HepG2 (cell line): ENCODE measurements around the gene RMRP. TPM values are rescaled to one million over a fixed set of nuclear protein-coding genes. Genes with fewer than 3 reads are reported as not detected.

Experiments used
- ATAD3A ChIP-seq: sonication (generic); formaldehyde crosslinking; IDR thresholded peaks from 2 replicates; pipeline ENCODE4 v1.4.0; 2020; ENCODE audit warnings: missing genetic modification reagents
- CBX2 ChIP-seq, 2 experiments: fragments of 200-600 bp in 1 of 2; sonication (generic); formaldehyde crosslinking in 1 of 2; IDR thresholded peaks; 2 replicates each; pipeline versions ENCODE4 v1.7.0 to v1.8.1; 2018 to 2022; ENCODE audit warnings: low read depth in 2 of 2, low read length in 1 of 2, mild to moderate bottlenecking in 1 of 2, missing genetic modification reagents in 1 of 2
- CC2D1A ChIP-seq: sonication (generic); formaldehyde crosslinking; IDR thresholded peaks from 2 replicates; pipeline ENCODE4 v1.8.1; 2023; ENCODE audit warnings: mild to moderate bottlenecking, missing genetic modification reagents
- CCDC6 ChIP-seq: sonication (generic); formaldehyde crosslinking; IDR thresholded peaks from 2 replicates; pipeline ENCODE4 v1.8.1; 2022; ENCODE audit warnings: mild to moderate bottlenecking, missing genetic modification reagents, moderate library complexity
- CREB3 ChIP-seq: sonication (generic); formaldehyde crosslinking; IDR thresholded peaks from 2 replicates; pipeline ENCODE4 v1.5.0; 2020; ENCODE audit warnings: missing genetic modification reagents
- HNRNPLL ChIP-seq: fragments of 200-400 bp; formaldehyde crosslinking; IDR thresholded peaks from 2 replicates; pipeline ENCODE4 v1.6.1; 2017; ENCODE audit warnings: mild to moderate bottlenecking, low read depth, low read length; ENCODE audit not compliant: poor library complexity, severe bottlenecking
- MTF1 ChIP-seq: sonication (generic); formaldehyde crosslinking; IDR thresholded peaks from 2 replicates; pipeline ENCODE4 v1.5.0; 2020; ENCODE audit warnings: missing genetic modification reagents
- NFAT5 ChIP-seq: sonication (generic); formaldehyde crosslinking; IDR thresholded peaks from 2 replicates; pipeline ENCODE4 v1.4.0; 2020; ENCODE audit warnings: missing genetic modification reagents
- RCOR2 ChIP-seq: IDR thresholded peaks from 2 replicates; pipeline ENCODE4 v1.6.1; 2016; ENCODE audit warnings: missing biosample characterization, missing genetic modification reagents
- REXO4 ChIP-seq: sonication (generic); formaldehyde crosslinking; IDR thresholded peaks from 2 replicates; pipeline ENCODE4 v1.8.0; 2022; ENCODE audit warnings: missing genetic modification reagents, mild to moderate bottlenecking, borderline replicate concordance
- RNF2 ChIP-seq: fragments of 450-650 bp; conservative IDR thresholded peaks from 2 replicates; pipeline ENCODE4 v1.6.1; 2016; ENCODE audit warnings: low read depth
- RXRB ChIP-seq: IDR thresholded peaks from 2 replicates; pipeline ENCODE4 v1.6.1; 2016; ENCODE audit warnings: borderline replicate concordance, missing genetic modification reagents, missing compliant biosample characterization
- SATB2 ChIP-seq: sonication (generic); formaldehyde crosslinking; IDR thresholded peaks from 2 replicates; pipeline ENCODE4 v1.5.0; 2020; ENCODE audit warnings: missing genetic modification reagents
- SMC3 ChIP-seq: IDR thresholded peaks from 2 replicates; pipeline ENCODE4 v1.6.1; 2011; ENCODE audit warnings: low read length, improper control_type of control experiment
- THAP11 ChIP-seq: IDR thresholded peaks from 2 replicates; pipeline ENCODE4 v1.6.1; 2016; ENCODE audit warnings: missing biosample characterization, missing genetic modification reagents
- ZBTB33 ChIP-seq: sonication (generic); formaldehyde crosslinking; IDR thresholded peaks from 2 replicates; pipeline ENCODE4 v1.4.0; 2020; ENCODE audit warnings: missing genetic modification reagents
- ZFP36L2 ChIP-seq: sonication (generic); formaldehyde crosslinking; IDR thresholded peaks from 2 replicates; pipeline ENCODE4 v1.4.0; 2020; ENCODE audit warnings: missing genetic modification reagents
- ZNF24 ChIP-seq: fragments of 450-650 bp; IDR thresholded peaks from 2 replicates; pipeline ENCODE4 v1.6.1; 2017; ENCODE audit warnings: antibody characterized with exemption, mild to moderate bottlenecking
- ZNF264 ChIP-seq: sonication (generic); formaldehyde crosslinking; IDR thresholded peaks from 2 replicates; pipeline ENCODE4 v1.4.0; 2020; ENCODE audit warnings: missing genetic modification reagents
- ZNF615 ChIP-seq: sonication (generic); formaldehyde crosslinking; IDR thresholded peaks from 2 replicates; pipeline ENCODE4 v1.5.0; 2020; ENCODE audit warnings: mild to moderate bottlenecking, missing genetic modification reagents, borderline replicate concordance
- ZNF772 ChIP-seq: sonication (generic); formaldehyde crosslinking; IDR thresholded peaks from 2 replicates; pipeline ENCODE4 v1.5.0; 2020; ENCODE audit warnings: mild to moderate bottlenecking, missing genetic modification reagents
- ZNF773 ChIP-seq: sonication (generic); formaldehyde crosslinking; IDR thresholded peaks from 2 replicates; pipeline ENCODE4 v1.4.0; 2020; ENCODE audit warnings: missing genetic modification reagents, borderline replicate concordance
- ZNF776 ChIP-seq: sonication (generic); formaldehyde crosslinking; IDR thresholded peaks from 2 replicates; pipeline ENCODE4 v1.4.0; 2020; ENCODE audit warnings: mild to moderate bottlenecking, missing genetic modification reagents
- ZSCAN29 ChIP-seq: sonication (generic); formaldehyde crosslinking; conservative IDR thresholded peaks from 2 replicates; pipeline ENCODE4 v1.4.0; 2020; ENCODE audit warnings: mild to moderate bottlenecking, missing genetic modification reagents
- polyA plus RNA-seq, 8 experiments: library from polyadenylated mRNA; depleted of rRNA in 3 of 8; stranded (reverse) in 7 of 8; unstranded in 1 of 8; fragments of >200 nt; fragmentation: Illumina TruSeq in 4 of 8; extraction: Trizol in 4 of 8; gene quantifications; 2 replicates each; pipeline versions ENCODE4 v1.2.1 to v1.2.3, GENCODE V29; 2011 to 2016; ENCODE audit warnings: low read depth in 4 of 8, missing spikeins in 1 of 8, mixed read lengths in 1 of 8; ENCODE audit not compliant: insufficient read depth in 1 of 8
- total RNA-seq, 5 experiments: library from RNA; depleted of rRNA; stranded (reverse); fragments of >200 nt; fragmentation: Illumina TruSeq; extraction: Trizol; gene quantifications; 2 replicates each; pipeline ENCODE4 v1.2.3, GENCODE V29; 2016; ENCODE audit warnings: low read depth in 1 of 5

The RMRP gene
- total and polyA plus RNA-seq, 2 of the 13 experiments (the other 11 are each of a cell fraction or from before 2014, with no cell fraction given), result 51.4 to 4,025 TPM

- TF ChIP-seq SMC3 (no peak), ZNF615 (CRISPR knock-in tag) (no peak), RCOR2 (CRISPR knock-in tag) (peak; percentile 58), RNF2 (no peak), ZSCAN29 (no peak), CC2D1A (no peak), CBX2 (IDR thresholded peaks at IDR 0.05; ENCODE audit: low read depth, low read length) (no peak), CBX2 (CRISPR knock-in tag; IDR thresholded peaks at IDR 0.05; ENCODE audit: low read depth) (no peak), ZBTB33 (CRISPR knock-in tag) (peak; percentile 70; the same call in 1 of the 2 replicates), ZFP36L2 (CRISPR knock-in tag) (no peak), ZNF772 (no peak), REXO4 (no peak), SATB2 (CRISPR knock-in tag) (no peak), CREB3 (CRISPR knock-in tag) (no peak), ZNF24 (no peak), CCDC6 (CRISPR knock-in tag) (no peak), ZNF773 (CRISPR knock-in tag) (no peak), ZNF264 (CRISPR knock-in tag) (no peak), MTF1 (CRISPR knock-in tag) (no peak), RXRB (no peak), HNRNPLL (no peak), ATAD3A (CRISPR knock-in tag) (no peak), ZNF776 (CRISPR knock-in tag) (no peak), NFAT5 (CRISPR knock-in tag) (no peak), THAP11 (CRISPR knock-in tag) (peak; percentile 39; the same call in 1 of the 2 replicates)
These were observed 11.7 kb upstream of the RMRP start (continued) for GRCh38 chr9:35669331-35670145.
